Measurements from ENCODE around the gene UGT3A2. TPM values are rescaled to one million over a fixed set of nuclear protein-coding genes. Genes with fewer than 3 reads are reported as not detected.
"Not testable (repeated sequence)": the region's sequence is repeated elsewhere in the genome, so short reads cannot be mapped to it uniquely, and the experiment has no call there.

The UGT3A2 gene
- total RNA-seq, 1 experiment from 2014 or later, result not detected

DNA sequence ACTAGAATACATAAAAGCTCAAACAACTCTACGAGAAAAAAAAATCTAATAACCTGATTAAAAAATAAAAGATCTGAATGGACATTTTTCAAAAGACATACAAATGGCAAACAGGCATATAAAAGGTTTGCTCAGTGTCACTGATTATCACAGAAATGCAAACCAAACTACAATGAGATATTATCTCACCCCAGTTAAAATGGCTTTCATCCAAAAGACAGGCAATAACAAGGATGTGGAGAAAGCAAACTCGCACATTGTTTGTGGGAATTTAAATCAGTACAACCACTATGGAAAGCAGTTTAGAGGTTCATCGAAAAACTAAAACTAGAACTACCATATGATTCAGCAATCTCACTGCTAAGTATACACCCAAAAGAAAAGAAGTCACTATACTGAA is 20.8 kb downstream of the UGT3A2 start:
- BruUV-seq (replicated peaks), result no TSS peak
- no peaks in the 10 kb centered on the region for H3K36me3 Mint-ChIP-seq (ENCODE audit: insufficient read depth, unreplicated experiment)
- POLR2A ChIA-PET, result no interaction called here

DNA sequence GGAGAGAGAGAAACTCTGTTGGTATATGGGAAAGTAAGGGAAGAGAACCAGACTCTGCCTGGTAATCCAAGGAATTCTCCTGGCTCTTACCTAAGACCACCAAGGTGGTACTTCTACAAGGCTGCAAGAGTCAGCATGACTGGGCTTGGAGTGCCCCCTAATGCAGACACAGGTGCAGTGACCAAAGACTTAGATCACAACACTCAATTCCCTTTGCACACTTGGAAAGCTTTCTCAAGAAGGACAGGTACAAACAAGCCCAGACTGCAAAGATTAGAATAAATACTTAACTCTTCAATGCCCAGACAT is 25.2 kb downstream of the UGT3A2 start:
- Mint-ChIP-seq H3K36me3 (ENCODE audit: insufficient read depth, unreplicated experiment) (no peaks in the 10 kb centered on the region), H3K27ac (ENCODE audit: low read depth, unreplicated experiment) (no peak overlapping the region), H3K4me3 (ENCODE audit: unreplicated experiment) (no peak overlapping the region), H3K9me3 (ENCODE audit: unreplicated experiment) (no peaks in the 10 kb centered on the region), H3K4me1 (ENCODE audit: insufficient read depth, unreplicated experiment) (no peaks in the 10 kb centered on the region), H3K27me3 (ENCODE audit: insufficient read depth, unreplicated experiment) (peaks cover 28% of the 10 kb centered on the region)
- CTCF ChIA-PET, result interaction anchor here (0.9 to 1.3 kb wide), 4 partner anchors 9 to 115 kb away, joined by 3 read pairs; no protein-coding TSS in a partner anchor
- intact Hi-C loops (cut with micrococcal nuclease), result no loop called here
- BruUV-seq (replicated peaks), result no TSS peak
- TF ChIP-seq, protein P1, sequence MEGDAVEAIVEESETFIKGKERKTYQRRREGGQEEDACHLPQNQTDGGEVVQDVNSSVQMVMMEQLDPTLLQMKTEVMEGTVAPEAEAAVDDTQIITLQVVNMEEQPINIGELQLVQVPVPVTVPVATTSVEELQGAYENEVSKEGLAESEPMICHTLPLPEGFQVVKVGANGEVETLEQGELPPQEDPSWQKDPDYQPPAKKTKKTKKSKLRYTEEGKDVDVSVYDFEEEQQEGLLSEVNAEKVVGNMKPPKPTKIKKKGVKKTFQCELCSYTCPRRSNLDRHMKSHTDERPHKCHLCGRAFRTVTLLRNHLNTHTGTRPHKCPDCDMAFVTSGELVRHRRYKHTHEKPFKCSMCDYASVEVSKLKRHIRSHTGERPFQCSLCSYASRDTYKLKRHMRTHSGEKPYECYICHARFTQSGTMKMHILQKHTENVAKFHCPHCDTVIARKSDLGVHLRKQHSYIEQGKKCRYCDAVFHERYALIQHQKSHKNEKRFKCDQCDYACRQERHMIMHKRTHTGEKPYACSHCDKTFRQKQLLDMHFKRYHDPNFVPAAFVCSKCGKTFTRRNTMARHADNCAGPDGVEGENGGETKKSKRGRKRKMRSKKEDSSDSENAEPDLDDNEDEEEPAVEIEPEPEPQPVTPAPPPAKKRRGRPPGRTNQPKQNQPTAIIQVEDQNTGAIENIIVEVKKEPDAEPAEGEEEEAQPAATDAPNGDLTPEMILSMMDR (IDR thresholded peaks at IDR 0.05; ENCODE audit: unreplicated experiment), result no peak
- POLR2A ChIA-PET, result no interaction called here
- DNase-seq (ENCODE audit: unreplicated experiment), result no peak

More for the DNA sequence above, 20.8 kb downstream of the UGT3A2 start:
- H3K27me3 Mint-ChIP-seq (ENCODE audit: insufficient read depth, unreplicated experiment), result peaks cover 14% of the 10 kb centered on the region
- DNase-seq (ENCODE audit: unreplicated experiment), result no peak
- H3K9me3 Mint-ChIP-seq (ENCODE audit: unreplicated experiment), result no peaks in the 10 kb centered on the region
- intact Hi-C loops (cut with micrococcal nuclease), result no loop called here
- H3K4me3 Mint-ChIP-seq (ENCODE audit: unreplicated experiment), result no peak overlapping the region
- no peaks in the 10 kb centered on the region for H3K4me1 Mint-ChIP-seq (ENCODE audit: insufficient read depth, unreplicated experiment)
- TF ChIP-seq, protein P1 (IDR thresholded peaks at IDR 0.05; ENCODE audit: unreplicated experiment), result no peak
- H3K27ac Mint-ChIP-seq (ENCODE audit: low read depth, unreplicated experiment), result no peak overlapping the region
- CTCF ChIA-PET, result no interaction called here

DNA sequence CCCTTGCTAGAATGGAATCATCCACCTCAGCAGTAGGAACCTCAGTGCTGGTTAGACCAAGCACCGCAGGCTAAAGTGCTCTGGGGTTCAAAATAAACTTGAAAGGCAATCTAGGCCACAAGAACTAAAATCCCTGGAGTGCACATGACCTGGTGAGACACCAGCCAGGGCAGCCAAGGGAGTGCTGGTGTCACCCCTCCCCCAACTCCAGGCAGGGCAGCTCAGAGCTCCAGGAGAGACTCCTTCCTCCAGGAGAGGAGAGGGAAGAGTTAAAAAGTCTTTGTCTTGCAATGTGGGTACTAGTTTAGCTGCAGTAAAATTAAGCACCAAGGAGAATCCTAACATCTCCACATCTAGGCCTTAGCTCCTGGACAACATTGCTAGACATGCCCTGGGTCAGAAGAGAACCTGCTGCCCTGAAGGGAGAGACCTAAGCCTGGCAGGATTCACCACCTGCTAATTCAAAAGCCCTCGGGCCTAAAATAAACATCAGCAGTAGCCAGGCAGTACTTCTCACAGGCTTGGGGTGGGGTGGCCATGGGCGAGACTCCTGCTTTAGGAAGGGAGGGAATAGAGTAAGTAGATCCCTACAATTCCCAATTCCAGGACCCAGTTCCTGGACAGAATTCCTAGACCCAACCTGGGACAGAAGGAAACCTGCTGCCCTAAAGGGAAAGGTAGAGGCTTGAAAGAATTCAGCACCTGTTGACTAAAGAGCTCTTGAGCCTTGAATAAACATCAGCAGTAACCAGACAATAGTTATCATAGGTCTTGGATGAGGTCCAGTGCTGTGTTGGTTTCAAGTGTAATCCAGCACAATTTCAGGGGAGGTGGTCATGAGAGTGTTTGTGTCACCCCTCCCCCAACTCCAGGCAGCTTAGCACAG is 25.8 kb downstream of the UGT3A2 start:
- H3K4me3 Mint-ChIP-seq (ENCODE audit: unreplicated experiment), result no peak overlapping the region
- ChIA-PET POLR2A (no interaction called here), CTCF (interaction anchor here (0.9 to 1.3 kb wide), 4 partner anchors 8 to 114 kb away, joined by 3 read pairs; no protein-coding TSS in a partner anchor)
- BruUV-seq (replicated peaks), result no TSS peak
- H3K27ac Mint-ChIP-seq (ENCODE audit: low read depth, unreplicated experiment), result no peak overlapping the region
- no peaks in the 10 kb centered on the region for H3K36me3 Mint-ChIP-seq (ENCODE audit: insufficient read depth, unreplicated experiment)
- H3K9me3 Mint-ChIP-seq (ENCODE audit: unreplicated experiment), result no peaks in the 10 kb centered on the region
- peaks cover 28% of the 10 kb centered on the region for H3K27me3 Mint-ChIP-seq (ENCODE audit: insufficient read depth, unreplicated experiment)
- no peak for DNase-seq (ENCODE audit: unreplicated experiment)
- intact Hi-C loops (cut with micrococcal nuclease), result no loop called here
- TF ChIP-seq, protein P1 (IDR thresholded peaks at IDR 0.05; ENCODE audit: unreplicated experiment), result no peak
- no peaks in the 10 kb centered on the region for H3K4me1 Mint-ChIP-seq (ENCODE audit: insufficient read depth, unreplicated experiment)

DNA sequence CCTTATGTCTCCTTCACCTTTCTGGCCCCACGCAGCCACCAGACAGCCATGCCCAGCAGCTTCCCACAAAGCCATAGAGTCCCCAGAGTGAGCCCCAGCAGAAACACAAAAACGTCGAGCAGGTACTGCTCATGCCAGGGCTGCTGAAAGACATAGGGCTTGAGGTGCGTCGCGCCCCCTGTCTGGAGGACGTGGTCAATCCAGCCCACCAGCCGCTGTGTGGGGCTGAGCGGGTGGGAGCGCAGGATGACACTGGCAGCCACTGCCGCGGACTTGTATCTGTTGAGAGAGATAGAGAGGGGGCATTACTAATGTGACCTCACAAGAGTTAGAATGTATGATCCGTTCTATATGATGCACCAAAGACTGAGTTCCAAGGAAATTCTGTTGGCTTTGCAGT is 31.0 kb downstream of the UGT3A2 start:
- Mint-ChIP-seq H3K4me1 (ENCODE audit: insufficient read depth, unreplicated experiment) (no peaks in the 10 kb centered on the region), H3K9me3 (ENCODE audit: unreplicated experiment) (no peaks in the 10 kb centered on the region), H3K36me3 (ENCODE audit: insufficient read depth, unreplicated experiment) (no peaks in the 10 kb centered on the region), H3K27ac (ENCODE audit: low read depth, unreplicated experiment) (no peak overlapping the region), H3K27me3 (ENCODE audit: insufficient read depth, unreplicated experiment) (peaks cover 14% of the 10 kb centered on the region), H3K4me3 (ENCODE audit: unreplicated experiment) (no peak overlapping the region)
- POLR2A ChIA-PET, result interaction anchor here (0.6 kb wide), 1 partner anchor 8 kb away, joined by 3 read pairs; no protein-coding TSS in a partner anchor
- TF ChIP-seq, protein P1 (IDR thresholded peaks at IDR 0.05; ENCODE audit: unreplicated experiment), result no peak
- intact Hi-C loops (cut with micrococcal nuclease), result no loop called here
- DNase-seq (ENCODE audit: unreplicated experiment), result no peak
- CTCF ChIA-PET, result no interaction called here
- no TSS peak for BruUV-seq (replicated peaks)

DNA sequence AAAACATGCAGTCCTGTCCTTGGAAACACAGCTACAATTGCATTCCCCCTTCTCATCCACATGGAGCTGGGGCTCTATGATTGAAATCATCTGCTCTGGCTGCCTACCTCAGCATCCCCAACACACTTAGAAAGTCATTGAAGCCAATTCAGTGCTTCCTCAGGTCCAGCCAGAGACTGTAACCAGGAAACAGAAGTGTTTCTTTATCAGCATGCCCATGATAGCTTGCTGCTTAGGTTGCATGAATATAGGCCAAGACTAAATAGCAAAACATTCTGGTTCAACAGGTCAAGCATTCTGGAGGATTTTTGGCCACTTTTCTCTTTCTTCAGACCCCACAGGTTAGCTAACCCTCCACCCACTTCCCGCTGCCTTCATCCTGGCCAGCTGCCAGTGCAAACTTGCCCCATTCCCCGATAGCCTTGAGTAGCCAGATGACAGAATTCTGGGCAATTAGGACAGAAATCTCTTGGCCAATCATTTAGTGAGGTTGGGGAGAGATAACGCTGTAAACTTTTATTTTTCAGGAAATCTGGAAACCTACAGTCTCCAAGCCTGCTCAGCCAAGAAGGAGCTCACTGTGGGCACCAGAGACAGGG is 32.0 kb downstream of the UGT3A2 start:
- H3K27ac Mint-ChIP-seq (ENCODE audit: low read depth, unreplicated experiment); intact Hi-C loops (cut with micrococcal nuclease); POLR2A ChIA-PET; H3K9me3 Mint-ChIP-seq (ENCODE audit: unreplicated experiment); BruUV-seq (replicated peaks); H3K4me3 Mint-ChIP-seq (ENCODE audit: unreplicated experiment); H3K36me3 Mint-ChIP-seq (ENCODE audit: insufficient read depth, unreplicated experiment); H3K4me1 Mint-ChIP-seq (ENCODE audit: insufficient read depth, unreplicated experiment); DNase-seq (ENCODE audit: unreplicated experiment): not testable (repeated sequence)
- H3K27me3 Mint-ChIP-seq (ENCODE audit: insufficient read depth, unreplicated experiment), result peaks cover 14% of the 10 kb centered on the region
- CTCF ChIA-PET, result interaction anchor here (0.7 to 1.4 kb wide), 3 partner anchors 13 to 56 kb away, joined by 3 to 6 read pairs (median 5); no protein-coding TSS in a partner anchor

All from MCF 10A (cell line).